Measurements from ENCODE around the gene KCNJ9. TPM values are rescaled to one million over a fixed set of nuclear protein-coding genes. Genes with fewer than 3 reads are reported as not detected.

The KCNJ9 gene
- total and polyA plus RNA-seq, 2 of the 13 experiments (the other 11 are each of a cell fraction or from before 2014, with no cell fraction given): not detected

- CTCF ChIA-PET (ENCODE audit: low intra/inter-chr PET ratio, low total read pairs): no interaction called here
- Histone ChIP-seq H4K20me1 (ENCODE audit: insufficient read depth, low read length) (no peaks in the 10 kb centered on the region), H3K36me3 (replicated peaks in 1 of 2; ENCODE audit: control insufficient read depth in 1 of 2, insufficient read depth in 2 of 2, low read length in 2 of 2) (no peaks in the 10 kb centered on the region; a peak in 1 of 5 replicates)
These were observed 14.3 kb upstream of the KCNJ9 start for GRCh38 chr1:160066829-160067745.

More at GRCh38 chr1:160066829-160067745, 14.3 kb upstream of the KCNJ9 start:
- no peak overlapping the region for H3K4me3 ChIP-seq (replicated peaks in 1 of 3; ENCODE audit: insufficient read depth in 1 of 3, low read depth in 2 of 3, low read length in 3 of 3)
- BruUV-seq (replicated peaks): TSS peak; percentile 27
- no peaks in the 10 kb centered on the region; a peak in 1 of 5 replicates for H3K27me3 ChIP-seq (ENCODE audit: control insufficient read depth in 1 of 2, insufficient read depth in 2 of 2, low read length in 2 of 2)
- DNase-seq (ENCODE audit: low spot score) (no peak), ATAC-seq (no peak), FAIRE-seq (no peak)
- 0 out of 2 replicates have a peak, but pooled peaks have one; percentile 16 for TF ChIP-seq ZMYM3 (CRISPR knock-in tag; IDR thresholded peaks at IDR 0.05)
- TF ChIP-seq CEBPB (IDR thresholded peaks at IDR 0.05; ENCODE audit: borderline replicate concordance, low read depth, low read length): peak; percentile 80
- peak; percentile 71 for TF ChIP-seq ZNF143 (CRISPR knock-in tag; IDR thresholded peaks at IDR 0.05)
- TF ChIP-seq CEBPG (CRISPR knock-in tag; IDR thresholded peaks at IDR 0.05): 0 out of 2 replicates have a peak, but pooled peaks have one; percentile 13
- TF ChIP-seq PATZ1 (CRISPR knock-in tag; IDR thresholded peaks at IDR 0.05): 0 out of 2 replicates have a peak, but pooled peaks have one; percentile 34
- peak; percentile 84 for TF ChIP-seq ZNF281 (CRISPR knock-in tag; IDR thresholded peaks at IDR 0.05; ENCODE audit: borderline replicate concordance)
- TF ChIP-seq ZBTB38 (CRISPR knock-in tag; IDR thresholded peaks at IDR 0.05): no peak
- no peak for TF ChIP-seq ZNF782 (CRISPR knock-in tag; IDR thresholded peaks at IDR 0.05; ENCODE audit: borderline replicate concordance)
- H3K79me2 ChIP-seq (ENCODE audit: insufficient read depth, low read length): peaks cover 3% of the 10 kb centered on the region
- 53% methylated on average over 6 of the region's 6 CpGs for WGBS (ENCODE audit: low lambda C conversion rate)
- no peaks in the 10 kb centered on the region for H3K9me3 ChIP-seq (ENCODE audit: low read length)
- H2AFZ ChIP-seq (ENCODE audit: low read length): no peak overlapping the region
- in situ Hi-C loops (cut with HindIII; ENCODE audit: extremely low pct_ligation_motif_present, low pct_unique_long_range_greater_than_20kb): no loop called here
- no peak overlapping the region for H3K27ac ChIP-seq (ENCODE audit: extremely low read length, insufficient read depth, low read length)
- peaks cover 90% of the 10 kb centered on the region for H3K4me1 ChIP-seq (ENCODE audit: insufficient read depth, low read length)
- POLR2A ChIA-PET: interaction anchor here (0.8 to 3.4 kb wide), 5 partner anchors 9 to 21 kb away, joined by 3 to 25 read pairs (median 4); no protein-coding TSS in a partner anchor
- no peak overlapping the region for H3K9ac ChIP-seq (ENCODE audit: insufficient read depth, low read depth, low read length)
- intact Hi-C loops (cut with micrococcal nuclease; ENCODE audit: unreplicated experiment): no loop called here
- H3K4me2 ChIP-seq (ENCODE audit: low read depth, low read length): peak overlapping the region; percentile 45
